GM21447 (cell line): Measurements from ENCODE around the gene ELOA.
"Not testable (repeated sequence)": the region's sequence is repeated elsewhere in the genome, so short reads cannot be mapped to it uniquely, and the experiment has no call there.

Experiments used
- ATAC-seq: cut with Tn5 transposase; IDR thresholded peaks from one replicate; pipeline ENCODE4 v1.9.1; 2021; ENCODE audit not compliant: unreplicated experiment

Gene ELOA

DNA sequence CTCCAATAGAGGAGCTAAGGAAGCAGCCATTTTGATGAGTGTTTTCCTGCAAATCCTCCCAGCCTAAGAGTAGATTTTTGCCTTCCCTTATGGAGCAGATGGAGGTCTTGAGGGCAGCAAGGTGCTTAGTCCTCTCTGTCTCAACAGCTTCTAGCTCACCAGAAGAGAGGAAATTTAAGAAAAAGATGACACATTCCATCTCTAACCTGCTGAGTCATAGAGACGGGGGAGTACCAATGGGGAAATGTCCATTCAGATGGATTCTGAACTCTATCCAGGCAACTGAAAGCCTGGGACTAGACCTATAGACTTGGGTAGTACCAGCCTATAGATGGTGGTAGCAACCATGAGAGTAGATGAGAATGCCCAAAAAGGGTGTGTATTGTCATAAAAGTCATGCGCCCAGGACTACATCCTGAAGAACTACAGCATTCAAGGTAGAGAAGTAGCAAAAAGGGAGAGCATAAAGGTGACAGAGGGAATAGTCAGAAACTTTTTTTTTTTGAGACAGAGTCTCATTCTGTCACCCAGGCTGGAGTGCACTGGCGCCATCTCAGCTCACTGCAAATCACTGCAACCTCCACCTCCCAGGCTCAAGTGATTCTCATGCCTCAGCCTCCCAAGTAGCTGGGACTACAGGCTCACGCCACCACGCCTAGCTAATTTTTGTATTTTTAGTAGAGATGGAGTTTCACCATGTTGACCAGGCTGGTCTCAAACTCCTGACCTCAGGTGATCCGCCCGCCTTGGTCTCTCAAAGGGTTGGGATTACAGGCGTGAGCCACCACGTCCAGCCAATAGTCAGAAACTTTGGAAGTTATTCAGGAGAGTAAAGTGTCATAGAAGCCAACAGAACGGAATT, 10.7 kb upstream of the ELOA start:
- no peak for ATAC-seq

- ATAC-seq, result not testable (repeated sequence)
Observed at GRCh38 chr1:23733281-23733680, 10.0 kb upstream of the ELOA start.

GRCh38 chr1:23736437-23737134, 6.7 kb upstream of the ELOA start:
- no peak for ATAC-seq

DNA sequence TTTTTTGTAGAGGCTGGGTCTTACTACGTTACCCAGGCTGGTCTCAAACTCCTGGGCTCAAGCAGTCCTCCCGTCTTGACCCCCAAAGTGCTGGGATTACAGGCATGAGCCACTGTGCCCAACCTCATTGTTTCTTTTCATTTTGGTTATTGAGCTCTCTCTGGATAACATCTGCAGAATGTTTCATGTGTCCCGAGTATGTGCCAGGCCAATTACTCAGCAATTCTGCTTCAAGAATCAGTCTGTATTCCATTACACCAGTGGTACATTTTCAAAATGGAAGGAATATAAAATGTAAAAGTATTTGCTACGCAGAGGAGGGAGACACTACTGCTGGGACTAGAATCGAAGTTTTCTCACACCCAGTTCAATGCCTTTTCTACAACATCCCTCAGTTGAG, 1.7 kb upstream of the ELOA start:
- ATAC-seq, result no peak

- no peak for ATAC-seq
Observed at GRCh38 chr1:23742670-23743286, 493 bp upstream of the ELOA start.

- no peak for ATAC-seq
Observed at GRCh38 chr1:23745515-23745914, 2.2 kb downstream of the ELOA start.

GRCh38 chr1:23748016-23748415, 4.7 kb downstream of the ELOA start:
- no peak for ATAC-seq

GRCh38 chr1:23751050-23751814, 8.0 kb downstream of the ELOA start:
- no peak for ATAC-seq

DNA sequence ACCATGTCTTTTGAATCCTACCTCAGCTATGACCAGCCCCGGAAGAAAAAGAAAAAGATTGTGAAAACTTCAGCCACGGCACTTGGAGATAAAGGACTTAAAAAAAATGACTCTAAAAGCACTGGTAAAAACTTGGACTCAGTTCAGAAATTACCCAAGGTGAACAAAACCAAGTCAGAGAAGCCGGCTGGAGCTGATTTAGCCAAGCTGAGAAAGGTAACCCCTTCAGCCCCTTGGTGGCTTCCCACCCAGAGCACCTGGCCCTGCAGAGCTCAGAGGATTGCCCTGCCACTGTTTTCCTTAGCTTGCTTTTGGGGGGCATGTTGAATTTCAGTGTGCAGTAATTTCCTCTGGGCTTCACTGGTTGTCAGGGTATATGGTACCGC, 8.5 kb downstream of the ELOA start:
- no peak for ATAC-seq

GRCh38 chr1:23752909-23753308, 9.6 kb downstream of the ELOA start:
- no peak for ATAC-seq

DNA sequence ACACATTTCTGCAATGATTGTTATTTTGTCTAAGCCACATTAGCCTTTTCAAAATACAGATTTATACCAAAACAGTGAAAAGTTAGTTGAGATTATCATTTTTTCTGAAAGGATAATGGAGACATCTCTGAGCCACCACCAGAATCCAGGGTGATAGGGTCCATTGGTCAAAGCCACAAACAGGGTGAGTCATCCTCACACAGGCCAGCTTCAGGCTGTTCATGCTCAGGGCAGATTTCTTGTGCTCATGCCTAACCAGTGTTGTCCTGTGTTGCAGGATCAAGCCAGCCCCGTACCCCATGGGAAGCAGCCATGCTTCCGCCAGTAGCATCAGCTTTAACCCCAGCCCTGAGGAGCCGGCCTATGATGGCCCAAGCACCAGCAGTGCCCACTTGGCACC, 13.4 kb downstream of the ELOA start:
- ATAC-seq, result no peak

DNA sequence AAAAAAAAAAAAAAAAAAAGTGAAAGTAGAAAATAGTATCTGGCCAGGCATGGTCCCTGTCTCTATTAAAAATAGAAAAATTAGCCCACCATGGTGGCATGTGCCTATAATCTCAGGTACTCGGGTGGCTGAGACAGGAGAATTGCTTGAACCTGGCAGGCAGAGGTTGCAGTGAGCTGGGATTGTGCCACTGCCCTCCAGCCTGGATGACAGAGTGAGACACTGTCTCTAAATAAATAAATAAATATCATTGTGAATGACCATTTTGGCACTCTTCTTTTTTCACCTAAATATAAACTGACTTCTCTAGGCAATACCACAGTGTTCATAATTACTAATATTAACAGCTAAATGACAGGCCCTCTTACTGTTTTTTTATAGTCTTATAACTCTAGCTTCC, 14.5 kb downstream of the ELOA start:
- ATAC-seq, result no peak

- no peak for ATAC-seq
Observed at GRCh38 chr1:23759277-23759676, 16.0 kb downstream of the ELOA start.

DNA sequence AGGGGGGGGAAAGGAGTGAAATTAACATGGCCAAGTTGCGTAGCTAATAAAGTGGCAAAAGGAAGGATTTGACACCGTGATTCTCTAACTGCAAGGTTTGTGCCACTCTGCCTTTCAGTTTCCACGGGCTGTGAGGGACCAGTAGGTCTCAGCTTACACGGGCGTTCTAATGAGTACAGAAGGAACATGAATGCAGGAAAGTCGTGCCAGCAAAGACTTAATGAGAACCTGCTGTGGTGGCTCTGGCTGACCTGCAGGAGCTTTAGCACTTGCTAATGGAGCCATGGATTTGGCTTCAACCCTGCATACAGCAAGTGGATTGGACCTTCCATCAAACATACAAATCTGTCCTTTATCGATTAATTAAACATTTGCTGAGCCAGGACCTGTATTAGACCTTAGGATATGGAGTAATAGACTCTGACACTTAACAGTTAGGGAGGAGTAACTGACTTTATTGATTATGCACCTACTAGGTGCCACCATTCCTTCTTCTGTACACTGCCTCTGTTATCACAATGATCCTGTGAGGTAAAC, 19.8 kb downstream of the ELOA start:
- no peak for ATAC-seq

DNA sequence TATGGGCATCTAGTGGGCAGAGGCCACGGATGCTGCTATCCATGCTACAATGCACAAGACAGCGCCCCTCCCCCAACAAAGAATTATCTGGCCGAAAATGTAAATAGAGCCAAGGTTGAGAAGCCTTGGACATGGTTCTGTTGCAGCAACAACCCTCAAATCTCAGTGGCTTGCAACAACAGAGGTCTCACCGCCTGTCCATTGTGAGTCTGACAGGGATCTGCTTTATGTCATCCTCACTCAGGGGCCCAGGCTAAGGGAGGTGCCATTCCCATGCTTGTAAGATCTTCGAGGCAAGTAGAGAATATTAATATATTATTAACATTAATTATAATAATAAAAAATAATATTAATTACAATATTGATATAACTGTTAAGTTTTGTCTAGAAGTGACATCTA, 25.5 kb downstream of the ELOA start:
- no peak for ATAC-seq

- ATAC-seq, result no peak
Observed at GRCh38 chr1:23772049-23772853, 29.0 kb downstream of the ELOA start.

GRCh38 chr1:23772854-23773242, 29.6 kb downstream of the ELOA start:
- no peak for ATAC-seq

DNA sequence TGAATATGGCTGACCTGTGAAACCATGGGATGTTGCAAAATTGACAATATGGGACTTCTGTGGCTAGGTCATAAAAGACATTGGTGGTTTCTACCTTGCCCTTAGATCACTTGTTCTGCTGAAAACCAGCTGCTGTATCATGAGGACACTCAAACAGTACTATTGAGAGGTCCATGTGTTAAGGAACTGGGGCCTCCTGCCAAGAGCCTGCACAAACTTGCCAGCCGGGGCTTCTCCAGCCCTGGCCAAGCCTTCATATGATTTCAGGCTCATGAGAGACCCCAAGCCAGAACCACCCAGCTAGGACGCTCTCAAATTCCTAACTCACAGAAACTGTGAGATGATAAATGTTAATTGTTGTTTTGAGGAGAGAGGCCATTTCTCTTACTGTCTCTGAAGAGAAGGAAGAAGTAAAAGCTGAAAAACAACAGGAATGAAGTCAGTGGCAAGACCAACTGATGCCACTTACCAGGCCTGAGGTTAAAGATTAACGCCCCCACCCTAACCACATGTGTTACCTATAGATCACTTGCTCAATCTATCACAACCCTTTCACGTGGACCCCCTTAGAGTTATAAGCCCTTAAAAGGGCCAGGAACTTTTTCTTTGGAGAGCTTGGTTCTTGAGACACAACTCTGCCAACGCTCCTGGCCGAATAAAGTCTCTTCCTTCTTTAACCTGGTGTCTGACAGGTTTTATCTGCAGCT, 31.1 kb downstream of the ELOA start:
- ATAC-seq, result no peak

- ATAC-seq, result no peak
Observed at GRCh38 chr1:23776217-23776616, 32.9 kb downstream of the ELOA start.
